Measurements from ENCODE around the gene DHDH.
"Not testable (repeated sequence)": the region's sequence is repeated elsewhere in the genome, so short reads cannot be mapped to it uniquely, and the experiment has no call there.

GRCh38 chr19:48909424-48910077 is 23.9 kb upstream of the DHDH start:
- not testable (repeated sequence) for TF ChIP-seq CTCF (IDR thresholded peaks at IDR 0.05; ENCODE audit: insufficient read depth, low read length, poor library complexity, severe bottlenecking); EZH2phosphoT487 (conservative IDR thresholded peaks at IDR 0.05; ENCODE audit: low read length)
